Panc1 (cell line): ENCODE results near the gene PLCB1. TPM values are rescaled to one million over a fixed set of nuclear protein-coding genes. Genes with fewer than 3 reads are reported as not detected.

Source experiments
- ATAC-seq: fragments of 200-7000 bp; cut with Tn5 transposase; 2 replicates; pipeline ENCODE4 v1.9.1; 2020; ENCODE audit warnings: mild to moderate bottlenecking, moderate library complexity
- BruUV-seq: library from RNA; stranded (reverse); fragments of 400-500 nt; replicated peaks from 2 replicates; lab custom pipeline; 2021; lab: Mats Ljungman, UMichigan
- CTCF ChIA-PET: fragments of 300-600 bp; sonication (Branson Sonifier 250); formaldehyde crosslinking; loops from one replicate; lab custom pipeline; 2022; ENCODE audit warnings: antibody characterized with exemption; lab: Charles Lee
- POLR2A ChIA-PET: fragments of 300-600 bp; sonication (Branson Sonifier 250); formaldehyde crosslinking; loops from one replicate; lab custom pipeline; 2022; ENCODE audit warnings: antibody characterized with exemption; lab: Charles Lee
- DNase-seq: peaks from one replicate; pipeline ENCODE4 v3.0.0-alpha.2; 2010; ENCODE audit warnings: low read depth, low spot score
- H3K27ac ChIP-seq: 2 replicates; pipeline ENCODE4 v1.5.1; 2011; ENCODE audit warnings: mild to moderate bottlenecking, low read length, inconsistent platforms
- H3K27me3 ChIP-seq: fragments of 200-500 bp; sonication (Bioruptor generic); 2 replicates; pipeline ENCODE4 v1.6.0; 2014; ENCODE audit warnings: low read length, inconsistent platforms; ENCODE audit not compliant: control insufficient read depth, insufficient read depth
- H3K36me3 ChIP-seq: fragments of 200-500 bp; sonication (Bioruptor generic); 2 replicates; pipeline ENCODE4 v1.5.1; 2014; ENCODE audit warnings: inconsistent platforms, mild to moderate bottlenecking, low read length, moderate library complexity; ENCODE audit not compliant: control insufficient read depth, insufficient read depth
- H3K4me1 ChIP-seq: 2 replicates; pipeline ENCODE4 v1.5.1; 2011; ENCODE audit warnings: inconsistent platforms, mild to moderate bottlenecking, low read length, moderate library complexity; ENCODE audit not compliant: control insufficient read depth, insufficient read depth
- H3K4me3 ChIP-seq, 2 experiments: 2 replicates each; pipeline ENCODE4 v1.5.1; 2011 to 2012; ENCODE audit warnings: low read depth in 2 of 2, low read length in 2 of 2, mild to moderate bottlenecking in 2 of 2, inconsistent platforms in 1 of 2, moderate library complexity in 1 of 2
- H3K9me3 ChIP-seq: fragments of 200-500 bp; sonication (Bioruptor generic); 2 replicates; pipeline ENCODE4 v1.5.1; 2014; ENCODE audit warnings: low read depth, mild to moderate bottlenecking, inconsistent platforms, low read length, moderate library complexity; ENCODE audit not compliant: control insufficient read depth, insufficient read depth
- CTCF ChIP-seq: fragments of 450-650 bp; IDR thresholded peaks from 2 replicates; pipeline ENCODE4 v1.5.1; 2017; ENCODE audit warnings: mild to moderate bottlenecking
- POLR2AphosphoS5 ChIP-seq: IDR thresholded peaks from 2 replicates; pipeline ENCODE4 v1.6.1; 2012; ENCODE audit warnings: mild to moderate bottlenecking, low read depth, low read length, moderate library complexity
- REST ChIP-seq, 2 experiments: IDR thresholded peaks; 2 replicates each; pipeline ENCODE4 v1.6.1; 2011 to 2012; ENCODE audit warnings: low read depth in 2 of 2, control low read depth in 1 of 2, low read length in 1 of 2, mild to moderate bottlenecking in 1 of 2, moderate library complexity in 1 of 2; ENCODE audit not compliant: insufficient read depth in 1 of 2
- SIN3A ChIP-seq: IDR thresholded peaks from 2 replicates; pipeline ENCODE4 v1.6.1; 2012; ENCODE audit warnings: low read depth, mild to moderate bottlenecking, low read length, moderate library complexity, borderline replicate concordance; ENCODE audit not compliant: insufficient read depth
- TCF7L2 ChIP-seq: IDR thresholded peaks from 2 replicates; pipeline ENCODE4 v1.6.1; 2011; ENCODE audit warnings: mild to moderate bottlenecking, low read depth, low read length, inconsistent platforms
- in situ Hi-C: cut with HindIII; loops from 2 replicates; pipeline ENCODE4 v1.10.0; 2016; ENCODE audit warnings: low sequenced_read_pairs, low pct_unique_long_range_greater_than_20kb
- intact Hi-C: fragments of 100-400 bp; cut with micrococcal nuclease; formaldehyde crosslinking; loops from one replicate; pipeline ENCODE4 v1.10.0; 2022; ENCODE audit not compliant: unreplicated experiment
- total RNA-seq: library from RNA; stranded (reverse); gene quantifications from one replicate; pipeline ENCODE4 v1.2.1, GENCODE V29; 2021; ENCODE audit not compliant: unreplicated experiment

The PLCB1 gene
- total RNA-seq, 1 experiment from 2014 or later = 0.59 TPM

GRCh38 chr20:8334641-8335040 lies 202.6 kb downstream of the PLCB1 start:
- in situ Hi-C loops = no loop called here
- ATAC-seq (no peak), DNase-seq (no peak)
- H3K27me3 ChIP-seq = no peaks in the 10 kb centered on the region
- no TSS peak for BruUV-seq
- CTCF ChIA-PET = no interaction called here
- H3K4me1 ChIP-seq = no peaks in the 10 kb centered on the region
- TF ChIP-seq REST (IDR thresholded peaks at IDR 0.05; ENCODE audit: insufficient read depth in 1 of 2, low read depth in 2 of 2, low read length in 1 of 2) (no peak), TCF7L2 (no peak), POLR2AphosphoS5 (no peak), CTCF (no peak), SIN3A (no peak)
- no peaks in the 10 kb centered on the region for H3K9me3 ChIP-seq
- H3K4me3 ChIP-seq = no peak overlapping the region
- POLR2A ChIA-PET = no interaction called here
- no peaks in the 10 kb centered on the region for H3K36me3 ChIP-seq
- no peak overlapping the region for H3K27ac ChIP-seq
- intact Hi-C loops = no loop called here

- no TSS peak for BruUV-seq
- POLR2A ChIA-PET = no interaction called here
- DNase-seq (no peak), ATAC-seq (no peak)
- Histone ChIP-seq H3K4me3 (no peak overlapping the region), H3K27me3 (no peaks in the 10 kb centered on the region), H3K36me3 (no peaks in the 10 kb centered on the region), H3K27ac (no peak overlapping the region), H3K4me1 (no peaks in the 10 kb centered on the region), H3K9me3 (no peaks in the 10 kb centered on the region)
- intact Hi-C loops = no loop called here
- CTCF ChIA-PET = no interaction called here
- TF ChIP-seq TCF7L2 (no peak), SIN3A (no peak), POLR2AphosphoS5 (no peak), CTCF (no peak)
- in situ Hi-C loops = no loop called here
Observed at GRCh38 chr20:8335059-8335458, 203.0 kb downstream of the PLCB1 start.
